PC-9 (cell line): ENCODE results near the gene NTM. TPM values are rescaled to one million over a fixed set of nuclear protein-coding genes. Genes with fewer than 3 reads are reported as not detected.

ENCODE experiments used
- BruUV-seq: library from RNA; stranded (reverse); fragments of 400-500 nt; replicated peaks from 2 replicates; lab custom pipeline; 2021; lab: Mats Ljungman, UMichigan
- CTCF ChIA-PET: fragments of 300-600 bp; sonication (Branson Sonifier 250); formaldehyde crosslinking; loops from one replicate; lab custom pipeline; 2022; ENCODE audit warnings: antibody characterized with exemption; lab: Charles Lee
- POLR2A ChIA-PET: fragments of 300-600 bp; sonication (Branson Sonifier 250); formaldehyde crosslinking; loops from one replicate; lab custom pipeline; 2022; ENCODE audit warnings: antibody characterized with exemption; ENCODE audit not compliant: unreplicated experiment; lab: Charles Lee
- DNase-seq, 2 experiments: peaks; one replicate each; pipeline versions ENCODE4 v3.0.0 to v3.0.0-alpha.2; 2015 to 2022; ENCODE audit warnings: mixed read lengths in 1 of 2
- H2AFZ ChIP-seq: fragments of 200-600 bp; sonication (generic); 2 replicates; pipeline ENCODE4 v1.8.1; 2017; ENCODE audit warnings: antibody characterized with exemption
- H3F3A ChIP-seq: fragments of 200-600 bp; sonication (generic); 2 replicates; pipeline ENCODE4 v1.8.1; 2017; ENCODE audit warnings: antibody characterized with exemption, mild to moderate bottlenecking, low read depth; ENCODE audit not compliant: insufficient read depth
- H3K27ac ChIP-seq: fragments of 200-600 bp; sonication (generic); 2 replicates; pipeline ENCODE4 v1.6.1; 2016; ENCODE audit warnings: mixed run types
- H3K27me3 ChIP-seq: fragments of 200-600 bp; sonication (generic); 2 replicates; pipeline ENCODE4 v1.6.1; 2016; ENCODE audit warnings: low read depth, mixed run types; ENCODE audit not compliant: insufficient read depth
- H3K36me3 ChIP-seq: fragments of 200-600 bp; sonication (generic); 2 replicates; pipeline ENCODE4 v1.6.1; 2016; ENCODE audit warnings: low read depth, mixed run types
- H3K4me1 ChIP-seq: fragments of 200-600 bp; sonication (generic); replicated peaks from 2 replicates; pipeline ENCODE4 v1.6.1; 2016; ENCODE audit warnings: mixed run types; ENCODE audit not compliant: insufficient read depth
- H3K4me2 ChIP-seq: fragments of 200-600 bp; sonication (generic); 2 replicates; pipeline ENCODE4 v1.6.1; 2017; ENCODE audit warnings: mixed run types
- H3K4me3 ChIP-seq: fragments of 200-600 bp; sonication (generic); 2 replicates; pipeline ENCODE4 v1.6.1; 2016; ENCODE audit warnings: mixed run types
- H3K79me2 ChIP-seq: fragments of 200-600 bp; sonication (generic); 2 replicates; pipeline ENCODE4 v1.6.1; 2017; ENCODE audit warnings: low read depth, mixed run types
- H3K9me2 ChIP-seq: fragments of 200-600 bp; sonication (generic); 2 replicates; pipeline ENCODE4 v1.8.1; 2017; ENCODE audit warnings: mild to moderate bottlenecking; ENCODE audit not compliant: insufficient read depth
- H3K9me3 ChIP-seq: fragments of 200-600 bp; sonication (generic); 2 replicates; pipeline ENCODE4 v1.8.1; 2016; ENCODE audit warnings: low read depth; ENCODE audit not compliant: insufficient read depth
- H4K20me1 ChIP-seq: fragments of 200-600 bp; sonication (generic); 2 replicates; pipeline ENCODE4 v1.8.1; 2017; ENCODE audit not compliant: insufficient read depth
- EZH2 ChIP-seq: fragments of 200-600 bp; sonication (generic); IDR thresholded peaks from 2 replicates; pipeline ENCODE4 v1.8.0; 2017; ENCODE audit warnings: antibody characterized with exemption, low read depth
- intact Hi-C: fragments of 100-400 bp; cut with micrococcal nuclease; formaldehyde crosslinking; loops from one replicate; pipeline ENCODE4 v1.10.0; 2022; ENCODE audit not compliant: unreplicated experiment
- total RNA-seq: library from RNA; stranded (reverse); gene quantifications from 2 replicates; pipeline ENCODE4 v1.2.3, GENCODE V29; 2021
- TF ChIP-seq, protein P1 (sequence below): fragments of 200-600 bp; sonication (generic); conservative IDR thresholded peaks from 2 replicates; pipeline ENCODE4 v1.6.1; 2017; ENCODE audit warnings: mixed run types, antibody characterized with exemption, mild to moderate bottlenecking, moderate library complexity

The NTM gene
- total RNA-seq, 1 experiment from 2014 or later = not detected

DNA sequence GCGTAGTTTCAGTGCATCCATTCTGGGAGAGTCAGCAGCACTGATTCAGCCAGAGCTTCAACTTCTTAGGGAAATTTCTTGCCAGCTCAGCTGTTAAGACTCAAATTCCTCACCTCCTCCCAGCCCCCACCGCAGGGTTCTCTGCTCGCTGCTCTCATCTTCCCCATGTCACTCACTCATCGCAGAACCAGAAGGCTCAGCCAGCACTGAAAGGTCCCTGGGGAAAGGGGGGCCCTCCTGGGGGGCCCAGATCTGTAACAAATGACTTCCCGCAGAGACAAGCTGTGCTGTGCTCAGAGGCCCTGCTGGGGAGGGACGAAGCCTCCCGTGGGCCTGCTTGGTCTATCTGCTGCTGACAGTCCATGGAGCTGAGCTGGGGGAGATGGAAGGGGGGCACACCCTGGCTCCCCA, 220.6 kb downstream of the NTM start:
- ChIA-PET POLR2A (no interaction called here), CTCF (no interaction called here)
- intact Hi-C loops = no loop called here
- H3K79me2 ChIP-seq = no peaks in the 10 kb centered on the region
- no peaks in the 10 kb centered on the region for H4K20me1 ChIP-seq
- H2AFZ ChIP-seq = no peak overlapping the region
- H3K4me2 ChIP-seq = no peak overlapping the region
- no TSS peak for BruUV-seq
- no peaks in the 10 kb centered on the region for H3K36me3 ChIP-seq
- no peak overlapping the region for H3K27ac ChIP-seq
- peaks cover 30% of the 10 kb centered on the region for H3K27me3 ChIP-seq
- H3K9me3 ChIP-seq = no peaks in the 10 kb centered on the region
- no peak for DNase-seq
- no peak for TF ChIP-seq EZH2
- no peaks in the 10 kb centered on the region for H3K4me1 ChIP-seq
- no peaks in the 10 kb centered on the region for H3K9me2 ChIP-seq
- H3F3A ChIP-seq = no peaks in the 10 kb centered on the region
- no peak overlapping the region for H3K4me3 ChIP-seq

DNA sequence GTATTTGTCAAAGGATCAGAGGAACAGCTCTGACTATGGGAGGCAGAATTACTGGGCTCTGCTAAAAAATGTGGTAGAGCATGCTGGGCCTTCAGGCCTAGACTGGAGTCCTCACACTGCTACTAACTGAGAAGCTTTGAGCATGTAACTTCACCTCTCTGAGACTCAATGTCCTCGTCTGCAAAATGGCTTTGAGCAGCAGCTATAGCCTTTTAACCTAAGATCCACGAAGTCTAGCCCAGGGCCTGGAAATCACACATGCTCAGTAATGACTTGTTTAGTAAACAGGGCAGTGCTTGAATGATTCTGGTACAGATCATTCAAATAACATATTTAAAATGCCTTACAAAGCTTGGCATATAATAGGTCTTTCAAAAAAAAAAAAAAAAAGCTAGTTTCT, 221.7 kb downstream of the NTM start:
- H3K4me3 ChIP-seq = no peak overlapping the region
- POLR2A ChIA-PET = no interaction called here
- H3K4me2 ChIP-seq = no peak overlapping the region
- no peaks in the 10 kb centered on the region for H4K20me1 ChIP-seq
- peaks cover 37% of the 10 kb centered on the region for H3K27me3 ChIP-seq
- no peaks in the 10 kb centered on the region for H3K9me2 ChIP-seq
- no peak overlapping the region for H3K27ac ChIP-seq
- H3K4me1 ChIP-seq = no peaks in the 10 kb centered on the region
- CTCF ChIA-PET = no interaction called here
- intact Hi-C loops = no loop called here
- TF ChIP-seq, protein P1, sequence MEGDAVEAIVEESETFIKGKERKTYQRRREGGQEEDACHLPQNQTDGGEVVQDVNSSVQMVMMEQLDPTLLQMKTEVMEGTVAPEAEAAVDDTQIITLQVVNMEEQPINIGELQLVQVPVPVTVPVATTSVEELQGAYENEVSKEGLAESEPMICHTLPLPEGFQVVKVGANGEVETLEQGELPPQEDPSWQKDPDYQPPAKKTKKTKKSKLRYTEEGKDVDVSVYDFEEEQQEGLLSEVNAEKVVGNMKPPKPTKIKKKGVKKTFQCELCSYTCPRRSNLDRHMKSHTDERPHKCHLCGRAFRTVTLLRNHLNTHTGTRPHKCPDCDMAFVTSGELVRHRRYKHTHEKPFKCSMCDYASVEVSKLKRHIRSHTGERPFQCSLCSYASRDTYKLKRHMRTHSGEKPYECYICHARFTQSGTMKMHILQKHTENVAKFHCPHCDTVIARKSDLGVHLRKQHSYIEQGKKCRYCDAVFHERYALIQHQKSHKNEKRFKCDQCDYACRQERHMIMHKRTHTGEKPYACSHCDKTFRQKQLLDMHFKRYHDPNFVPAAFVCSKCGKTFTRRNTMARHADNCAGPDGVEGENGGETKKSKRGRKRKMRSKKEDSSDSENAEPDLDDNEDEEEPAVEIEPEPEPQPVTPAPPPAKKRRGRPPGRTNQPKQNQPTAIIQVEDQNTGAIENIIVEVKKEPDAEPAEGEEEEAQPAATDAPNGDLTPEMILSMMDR = no peak
- TF ChIP-seq EZH2 = no peak
- H3F3A ChIP-seq = no peaks in the 10 kb centered on the region
- H2AFZ ChIP-seq = no peak overlapping the region
- no peaks in the 10 kb centered on the region for H3K79me2 ChIP-seq
- no peaks in the 10 kb centered on the region for H3K36me3 ChIP-seq
- no peak for DNase-seq
- H3K9me3 ChIP-seq = no peaks in the 10 kb centered on the region
- BruUV-seq = no TSS peak

DNA sequence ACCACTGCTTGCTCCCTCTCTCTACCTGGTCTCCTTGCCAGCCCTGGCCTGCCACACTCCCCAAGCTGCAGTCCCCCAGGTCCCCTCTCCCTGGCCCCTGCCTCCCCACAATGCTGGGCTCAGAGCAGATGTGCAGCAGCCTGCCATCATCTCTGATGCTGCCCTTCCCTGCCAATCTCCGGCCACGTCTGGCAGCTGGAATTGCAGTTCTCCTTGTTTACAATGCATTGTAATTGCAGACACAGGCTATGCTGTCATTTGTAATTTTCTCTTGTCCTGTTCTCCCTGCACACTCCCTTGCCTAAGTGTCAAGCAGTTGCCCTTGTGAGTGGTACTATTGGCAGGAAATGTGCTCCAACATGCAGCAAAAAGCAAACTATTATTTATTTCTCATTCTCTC, 222.3 kb downstream of the NTM start:
- no peaks in the 10 kb centered on the region for H3K9me2 ChIP-seq
- H3K4me1 ChIP-seq = no peaks in the 10 kb centered on the region
- CTCF ChIA-PET = no interaction called here
- H3K9me3 ChIP-seq = no peaks in the 10 kb centered on the region
- no peak overlapping the region for H2AFZ ChIP-seq
- no peaks in the 10 kb centered on the region for H4K20me1 ChIP-seq
- no peak overlapping the region for H3K4me2 ChIP-seq
- H3K27ac ChIP-seq = no peak overlapping the region
- no peak for TF ChIP-seq EZH2
- TF ChIP-seq, protein P1 = no peak
- no peak overlapping the region for H3K4me3 ChIP-seq
- POLR2A ChIA-PET = no interaction called here
- H3K27me3 ChIP-seq = peaks cover 43% of the 10 kb centered on the region
- DNase-seq = no peak
- no peaks in the 10 kb centered on the region for H3K36me3 ChIP-seq
- H3F3A ChIP-seq = no peaks in the 10 kb centered on the region
- H3K79me2 ChIP-seq = no peaks in the 10 kb centered on the region
- intact Hi-C loops = no loop called here
- BruUV-seq = no TSS peak

DNA sequence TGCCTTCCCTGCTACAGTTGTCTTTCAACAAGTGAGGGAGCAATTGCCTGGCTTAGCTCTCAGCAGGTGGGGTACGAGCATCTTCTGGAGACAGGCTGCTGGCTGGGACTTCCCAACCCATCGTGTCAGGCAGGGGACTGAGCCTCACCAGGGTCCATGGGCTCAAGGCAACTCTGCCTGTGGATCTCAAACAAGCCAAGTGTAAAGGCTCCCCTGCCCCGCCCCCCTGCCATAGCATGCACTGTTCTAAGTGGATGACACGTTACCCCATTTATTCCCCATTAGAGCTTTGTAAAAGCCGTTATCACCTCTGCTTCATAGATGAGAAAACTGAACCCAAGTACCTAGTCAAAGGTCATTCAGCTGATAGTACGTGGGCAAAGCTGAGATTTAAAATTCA, 222.9 kb downstream of the NTM start:
- Histone ChIP-seq H3K9me2 (no peaks in the 10 kb centered on the region), H3K9me3 (no peaks in the 10 kb centered on the region), H3K79me2 (no peaks in the 10 kb centered on the region), H3K4me2 (no peak overlapping the region), H4K20me1 (no peaks in the 10 kb centered on the region), H3K27ac (no peak overlapping the region), H3F3A (no peaks in the 10 kb centered on the region), H2AFZ (no peak overlapping the region), H3K27me3 (peaks cover 49% of the 10 kb centered on the region), H3K36me3 (no peaks in the 10 kb centered on the region), H3K4me1 (no peaks in the 10 kb centered on the region), H3K4me3 (no peak overlapping the region)
- intact Hi-C loops = no loop called here
- ChIA-PET CTCF (no interaction called here), POLR2A (no interaction called here)
- TF ChIP-seq, protein P1 = no peak
- TF ChIP-seq EZH2 = no peak
- DNase-seq = no peak
- BruUV-seq = no TSS peak
